Measurements from ENCODE around the gene USP20.
A peak's percentile ranks its signal among the peaks of the same experiment; 100 is the strongest.

USP20 gene

DNA sequence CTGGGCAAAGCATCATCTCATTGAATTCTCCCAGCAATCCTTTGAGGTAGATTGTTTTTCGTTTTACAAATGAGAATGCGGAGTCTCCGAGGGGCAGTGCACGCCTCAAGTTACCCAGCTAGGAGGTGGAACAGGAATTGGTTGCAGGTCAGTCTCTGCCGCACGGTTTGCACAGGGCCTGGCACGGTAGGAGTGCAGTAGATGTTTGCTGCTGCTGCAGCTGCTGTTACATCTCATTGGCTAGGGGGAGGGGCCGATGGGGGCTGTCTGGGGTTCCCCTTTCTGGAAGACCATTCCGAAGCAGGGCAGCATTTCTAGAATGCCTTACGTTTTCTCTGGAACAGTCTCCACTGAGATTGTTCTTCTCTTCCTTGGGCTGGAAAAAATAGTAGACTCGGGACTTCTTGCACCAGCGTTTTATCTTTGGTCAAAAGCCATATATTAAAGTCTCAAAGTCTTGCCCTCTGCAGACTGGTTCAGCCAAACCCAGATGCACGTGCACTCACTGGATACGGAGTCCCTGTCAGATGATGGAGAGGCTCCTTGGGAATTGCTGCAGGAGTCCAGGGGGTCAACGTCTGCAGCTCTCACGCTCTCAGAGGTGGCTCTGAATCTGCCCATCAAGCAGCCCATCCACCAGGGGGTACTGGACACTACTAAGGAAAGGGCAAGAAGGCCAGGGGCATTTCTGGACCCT, 1.2 kb downstream of the USP20 start:
- Mint-ChIP-seq H3K4me3 (peak overlapping the region; percentile 92), H3K27me3 (ENCODE audit: low read depth) (no peaks in the 10 kb centered on the region), H3K9me3 (no peaks in the 10 kb centered on the region), H3K36me3 (ENCODE audit: low read depth) (peaks cover 40% of the 10 kb centered on the region), H3K4me1 (ENCODE audit: low read depth) (peaks cover 54% of the 10 kb centered on the region), H3K27ac (peak overlapping the region; percentile 96)

DNA sequence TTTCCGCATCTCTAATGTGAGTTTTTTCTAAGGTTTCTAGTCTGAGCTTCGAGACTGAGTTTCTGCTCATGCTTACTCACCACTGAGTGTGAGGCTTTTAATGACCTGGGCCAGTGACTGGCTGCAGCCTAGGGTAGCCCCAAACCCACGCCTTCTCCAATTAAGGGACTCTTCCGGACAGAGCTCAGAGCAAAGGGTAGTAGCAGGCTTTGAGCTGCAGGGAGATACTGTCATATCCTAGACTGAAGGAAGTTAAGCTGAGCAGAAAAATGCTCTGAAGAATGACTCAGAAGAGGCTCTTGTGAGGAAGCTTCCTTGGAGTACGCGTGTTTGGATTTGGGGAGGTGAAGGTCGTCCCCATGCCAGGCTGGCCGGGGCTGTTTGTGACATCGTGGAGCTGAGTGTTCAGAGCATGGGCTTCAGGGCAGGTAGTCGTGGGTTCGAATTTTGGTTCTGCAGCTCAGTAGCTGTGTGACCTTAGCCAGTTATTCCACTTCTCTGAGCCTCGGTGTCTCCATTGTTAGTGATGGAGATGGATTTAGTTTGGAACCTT, 3.5 kb downstream of the USP20 start:
- H3K27me3 Mint-ChIP-seq (ENCODE audit: low read depth), result no peaks in the 10 kb centered on the region

GRCh38 chr9:129839324-129840023, 4.2 kb downstream of the USP20 start:
- Mint-ChIP-seq H3K36me3 (ENCODE audit: low read depth) (peaks cover 30% of the 10 kb centered on the region), H3K4me1 (ENCODE audit: low read depth) (peaks cover 45% of the 10 kb centered on the region), H3K27ac (peak overlapping the region; percentile 93), H3K4me3 (peak overlapping the region; percentile 84), H3K9me3 (no peaks in the 10 kb centered on the region), H3K27me3 (ENCODE audit: low read depth) (no peaks in the 10 kb centered on the region)

More for the DNA sequence above, 3.5 kb downstream of the USP20 start:
- H3K4me3 Mint-ChIP-seq, result peak overlapping the region; percentile 84
- H3K4me1 Mint-ChIP-seq (ENCODE audit: low read depth), result peaks cover 52% of the 10 kb centered on the region
- H3K27ac Mint-ChIP-seq, result peak overlapping the region; percentile 93
- H3K9me3 Mint-ChIP-seq, result no peaks in the 10 kb centered on the region
- H3K36me3 Mint-ChIP-seq (ENCODE audit: low read depth), result peaks cover 34% of the 10 kb centered on the region

DNA sequence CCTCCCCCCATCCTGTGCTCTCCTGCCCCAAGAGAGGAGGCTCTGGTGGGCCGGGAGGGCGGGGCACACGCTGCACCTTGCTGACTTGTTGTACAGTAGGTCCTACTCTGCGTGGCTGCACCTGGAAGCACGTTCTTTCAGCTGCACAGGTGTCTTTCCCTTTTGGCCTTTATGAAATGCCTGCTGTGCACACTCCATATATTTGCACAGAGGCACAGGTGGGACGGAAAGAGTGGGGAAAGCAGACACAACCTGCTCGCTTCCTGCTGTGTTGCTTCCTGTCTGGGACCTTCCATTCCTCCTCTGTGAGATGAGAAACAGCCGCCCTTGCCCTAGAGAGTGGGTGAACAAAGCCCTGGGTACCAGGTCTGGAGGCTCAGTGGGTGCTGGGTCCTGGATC, 4.8 kb downstream of the USP20 start:
- Mint-ChIP-seq H3K4me3 (peak overlapping the region; percentile 10), H3K27me3 (ENCODE audit: low read depth) (no peaks in the 10 kb centered on the region), H3K9me3 (no peaks in the 10 kb centered on the region), H3K4me1 (ENCODE audit: low read depth) (peaks cover 46% of the 10 kb centered on the region), H3K27ac (peak overlapping the region; percentile 31), H3K36me3 (ENCODE audit: low read depth) (peaks cover 27% of the 10 kb centered on the region)

GRCh38 chr9:129841071-129841470, 5.8 kb downstream of the USP20 start:
- Mint-ChIP-seq H3K4me1 (ENCODE audit: low read depth) (peaks cover 52% of the 10 kb centered on the region), H3K4me3 (no peak overlapping the region), H3K9me3 (no peaks in the 10 kb centered on the region), H3K27me3 (ENCODE audit: low read depth) (no peaks in the 10 kb centered on the region), H3K36me3 (ENCODE audit: low read depth) (peaks cover 29% of the 10 kb centered on the region), H3K27ac (no peak overlapping the region)

GRCh38 chr9:129845373-129845772, 10.1 kb downstream of the USP20 start:
- Mint-ChIP-seq H3K27ac (peak overlapping the region; percentile 90), H3K4me3 (peak overlapping the region; percentile 60), H3K36me3 (ENCODE audit: low read depth) (peaks cover 17% of the 10 kb centered on the region), H3K27me3 (ENCODE audit: low read depth) (no peaks in the 10 kb centered on the region), H3K4me1 (ENCODE audit: low read depth) (peaks cover 21% of the 10 kb centered on the region), H3K9me3 (no peaks in the 10 kb centered on the region)

DNA sequence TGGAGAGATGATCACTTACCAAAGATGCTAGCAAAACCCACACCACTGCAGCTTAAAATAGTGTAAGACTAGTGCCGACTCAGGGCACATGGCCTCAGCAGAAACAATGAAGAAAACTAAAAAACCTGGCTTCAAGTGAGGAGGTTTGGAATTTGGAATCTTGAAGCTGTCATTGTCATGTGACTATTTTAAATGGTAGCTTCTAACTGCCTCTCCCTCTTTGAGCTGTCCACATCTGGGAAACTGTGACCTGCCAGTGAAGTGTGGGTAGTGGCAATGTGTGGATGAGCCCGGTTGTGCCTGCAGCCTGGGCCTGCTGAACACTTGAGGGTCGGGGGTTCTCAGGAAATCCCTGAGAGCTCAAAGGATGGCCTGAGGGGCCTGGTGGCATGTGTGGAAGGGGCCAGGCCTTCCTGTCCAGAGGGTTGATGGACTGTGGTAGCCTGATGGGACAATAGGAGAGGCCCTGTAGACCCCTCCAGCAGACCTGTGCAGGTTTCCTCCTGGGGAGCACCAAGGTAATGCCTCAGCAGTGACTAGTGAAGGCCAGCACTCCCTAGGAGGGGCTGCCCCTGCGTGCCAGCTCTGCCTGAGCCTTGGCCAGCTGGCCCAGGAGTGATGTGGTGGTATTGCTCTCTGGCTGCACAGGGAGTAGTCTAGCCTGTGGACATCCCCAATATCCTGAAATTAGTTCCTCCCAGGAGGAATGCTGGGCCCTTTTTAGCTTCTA, 13.6 kb downstream of the USP20 start:
- peaks cover 38% of the 10 kb centered on the region for H3K36me3 Mint-ChIP-seq (ENCODE audit: low read depth)

DNA sequence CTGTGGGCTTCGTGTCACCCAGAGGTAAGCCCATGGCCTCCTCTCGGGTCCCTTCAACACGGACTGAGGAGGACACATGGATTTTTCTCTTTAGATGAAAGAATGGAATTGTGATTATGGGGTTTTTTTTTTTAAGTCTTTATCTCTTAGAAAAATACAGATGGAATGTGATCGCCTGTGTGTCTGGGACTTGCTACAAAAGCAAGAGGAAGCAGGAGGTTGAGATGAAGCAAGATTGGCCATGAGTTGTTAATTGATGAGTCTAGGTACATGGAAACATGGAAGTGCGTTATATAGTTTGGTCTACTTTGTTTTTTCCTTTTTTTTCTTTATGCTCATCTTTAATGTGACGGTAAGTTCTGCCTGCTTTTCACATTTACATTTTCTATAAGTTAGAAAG, 14.6 kb downstream of the USP20 start:
- Mint-ChIP-seq H3K9me3 (no peaks in the 10 kb centered on the region), H3K4me1 (ENCODE audit: low read depth) (peaks cover 33% of the 10 kb centered on the region), H3K4me3 (no peak overlapping the region), H3K27ac (no peak overlapping the region), H3K36me3 (ENCODE audit: low read depth) (peaks cover 48% of the 10 kb centered on the region), H3K27me3 (ENCODE audit: low read depth) (no peaks in the 10 kb centered on the region)

More for the DNA sequence above, 13.6 kb downstream of the USP20 start:
- H3K27ac Mint-ChIP-seq, result no peak overlapping the region
- no peak overlapping the region for H3K4me3 Mint-ChIP-seq
- H3K9me3 Mint-ChIP-seq, result no peaks in the 10 kb centered on the region
- no peaks in the 10 kb centered on the region for H3K27me3 Mint-ChIP-seq (ENCODE audit: low read depth)
- peaks cover 25% of the 10 kb centered on the region for H3K4me1 Mint-ChIP-seq (ENCODE audit: low read depth)

DNA sequence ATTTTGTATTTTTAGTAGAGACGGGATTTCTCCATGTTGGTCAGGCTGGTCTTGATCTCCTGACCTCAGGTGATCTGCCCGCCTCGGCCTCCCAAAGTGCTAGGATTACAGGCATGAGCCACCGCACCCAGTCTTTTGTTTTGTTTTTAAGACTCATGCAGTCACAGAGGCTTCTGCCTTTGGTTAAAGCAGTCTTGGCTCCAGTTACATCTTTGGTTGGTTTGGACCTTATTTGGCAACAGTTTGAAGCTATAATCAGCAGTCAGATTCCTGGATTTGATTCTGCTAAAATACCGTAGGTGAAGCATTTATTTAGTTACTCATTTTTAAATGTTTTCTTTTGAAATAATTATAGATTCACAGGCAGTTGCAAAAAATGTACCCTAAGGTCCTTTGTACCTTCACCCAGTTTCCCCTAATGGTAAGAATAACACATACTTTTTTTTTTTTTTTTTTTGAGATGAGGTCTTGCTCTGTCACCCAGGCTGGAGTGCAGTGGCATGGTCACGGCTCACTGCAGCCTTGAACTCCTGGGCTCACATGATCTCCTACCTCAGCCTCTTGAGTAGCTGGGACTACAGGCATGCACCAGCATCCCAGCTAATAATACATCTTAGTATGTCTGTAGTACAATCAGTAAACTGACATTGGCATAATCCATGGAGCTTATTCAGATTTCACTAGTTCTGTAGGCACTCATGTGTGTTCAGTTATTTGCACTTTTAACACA, 15.7 kb downstream of the USP20 start:
- H3K36me3 Mint-ChIP-seq (ENCODE audit: low read depth), result peaks cover 52% of the 10 kb centered on the region
- no peak overlapping the region for H3K4me3 Mint-ChIP-seq
- peak overlapping the region; percentile 45 for H3K27ac Mint-ChIP-seq
- no peaks in the 10 kb centered on the region for H3K9me3 Mint-ChIP-seq
- H3K27me3 Mint-ChIP-seq (ENCODE audit: low read depth), result no peaks in the 10 kb centered on the region
- peaks cover 33% of the 10 kb centered on the region for H3K4me1 Mint-ChIP-seq (ENCODE audit: low read depth)

GRCh38 chr9:129851821-129852220, 16.6 kb downstream of the USP20 start:
- H3K4me1 Mint-ChIP-seq (ENCODE audit: low read depth), result peaks cover 38% of the 10 kb centered on the region
- H3K27ac Mint-ChIP-seq, result peak overlapping the region; percentile 49
- no peak overlapping the region for H3K4me3 Mint-ChIP-seq

GRCh38 chr9:129852579-129852978, 17.3 kb downstream of the USP20 start:
- Mint-ChIP-seq H3K9me3 (no peaks in the 10 kb centered on the region), H3K36me3 (ENCODE audit: low read depth) (peaks cover 65% of the 10 kb centered on the region), H3K4me1 (ENCODE audit: low read depth) (peaks cover 43% of the 10 kb centered on the region), H3K27me3 (ENCODE audit: low read depth) (no peaks in the 10 kb centered on the region), H3K4me3 (no peak overlapping the region), H3K27ac (no peak overlapping the region)

More at GRCh38 chr9:129851821-129852220, 16.6 kb downstream of the USP20 start:
- H3K9me3 Mint-ChIP-seq, result no peaks in the 10 kb centered on the region
- no peaks in the 10 kb centered on the region for H3K27me3 Mint-ChIP-seq (ENCODE audit: low read depth)
- peaks cover 58% of the 10 kb centered on the region for H3K36me3 Mint-ChIP-seq (ENCODE audit: low read depth)

DNA sequence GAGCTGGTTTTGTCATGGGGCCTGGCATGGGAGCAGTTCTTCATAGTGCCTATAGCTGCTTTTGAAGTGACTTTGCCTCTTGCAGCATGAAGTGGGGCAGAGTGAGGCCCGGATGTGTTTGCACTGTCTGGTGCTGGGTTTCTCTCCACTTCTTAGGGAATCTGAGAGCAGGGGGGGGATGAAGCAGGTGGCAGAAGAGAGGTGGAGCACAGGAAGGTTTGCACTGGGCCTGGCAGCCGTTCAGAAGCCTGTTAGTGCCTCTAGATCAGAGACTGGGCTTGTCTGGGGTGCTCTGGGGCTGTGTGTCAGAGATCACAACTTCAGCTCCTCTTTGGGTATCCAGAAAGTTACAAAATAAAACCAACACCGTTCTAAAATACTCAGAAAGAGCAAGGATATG, 18.4 kb downstream of the USP20 start:
- Mint-ChIP-seq H3K36me3 (ENCODE audit: low read depth) (peaks cover 68% of the 10 kb centered on the region), H3K9me3 (no peaks in the 10 kb centered on the region), H3K27ac (peak overlapping the region; percentile 55), H3K4me3 (no peak overlapping the region), H3K27me3 (ENCODE audit: low read depth) (no peaks in the 10 kb centered on the region), H3K4me1 (ENCODE audit: low read depth) (peaks cover 43% of the 10 kb centered on the region)

- Mint-ChIP-seq H3K4me1 (ENCODE audit: low read depth) (peaks cover 44% of the 10 kb centered on the region), H3K27me3 (ENCODE audit: low read depth) (no peaks in the 10 kb centered on the region), H3K4me3 (peak overlapping the region; percentile 27), H3K9me3 (no peaks in the 10 kb centered on the region), H3K27ac (peak overlapping the region; percentile 74), H3K36me3 (ENCODE audit: low read depth) (peaks cover 69% of the 10 kb centered on the region)
Observed at GRCh38 chr9:129854588-129855110, 19.4 kb downstream of the USP20 start.

GRCh38 chr9:129857207-129857606, 21.9 kb downstream of the USP20 start:
- Mint-ChIP-seq H3K27me3 (ENCODE audit: low read depth) (no peaks in the 10 kb centered on the region), H3K4me3 (no peak overlapping the region), H3K4me1 (ENCODE audit: low read depth) (peaks cover 51% of the 10 kb centered on the region), H3K27ac (peak overlapping the region; percentile 71), H3K36me3 (ENCODE audit: low read depth) (peaks cover 63% of the 10 kb centered on the region), H3K9me3 (no peaks in the 10 kb centered on the region)

Measured in T-helper 1 cell treated with Interleukin-12 subunit alpha and Interleukin-12 subunit beta and Interleukin-4 antibody, amounts not matched to agents 30 μg/mL and 1 μg/mL, for 36 hours (primary cell).